ENCODE measurements around the gene AQP4.

AQP4 gene

DNA sequence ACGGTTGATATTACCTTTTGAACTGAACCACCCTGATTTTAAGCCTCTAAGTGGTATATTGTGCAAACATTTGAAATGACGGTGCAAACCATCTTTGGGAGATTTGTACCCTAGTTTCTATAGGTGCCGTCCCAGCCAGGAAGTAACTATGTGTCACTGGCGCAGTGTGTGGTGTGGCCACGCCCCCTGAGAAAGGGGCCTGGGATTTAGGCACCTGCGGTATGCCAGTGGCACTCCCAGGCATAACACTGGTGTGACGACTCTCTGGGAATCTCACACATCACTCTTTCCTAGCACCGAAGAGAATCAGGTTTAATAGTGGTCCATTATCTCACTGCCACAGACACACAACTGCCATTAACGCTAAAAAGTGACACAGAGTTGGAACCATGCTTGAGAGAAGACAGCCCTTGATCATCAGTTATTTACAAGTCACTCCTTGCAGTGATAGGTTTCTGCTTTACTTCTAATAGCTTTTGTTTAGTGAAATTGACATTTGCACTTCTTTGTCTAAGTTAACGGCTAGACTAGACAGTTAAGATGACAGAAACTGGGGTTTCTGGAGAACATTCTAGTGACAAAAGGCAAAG lies 11.1 kb downstream of the AQP4 start:
- no peak for TF ChIP-seq POLR2AphosphoS5 (IDR thresholded peaks at IDR 0.05; ENCODE audit: low read depth, low read length)
- TF ChIP-seq POLR2A (IDR thresholded peaks at IDR 0.05; ENCODE audit: low read depth, low read length) = no peak
- no peak for TF ChIP-seq TAF1 (IDR thresholded peaks at IDR 0.05; ENCODE audit: low read depth, low read length)
- no peak for TF ChIP-seq PAX5 (IDR thresholded peaks at IDR 0.05; ENCODE audit: insufficient read depth, low read length, severe bottlenecking)
- TF ChIP-seq SPI1 (IDR thresholded peaks at IDR 0.05; ENCODE audit: low read depth, low read length) = no peak
- no peak for TF ChIP-seq POU2F2 (IDR thresholded peaks at IDR 0.05; ENCODE audit: low read depth, low read length)
- FAIRE-seq (no peak), DNase-seq (ENCODE audit: insufficient read length, low spot score) (no peak)

DNA sequence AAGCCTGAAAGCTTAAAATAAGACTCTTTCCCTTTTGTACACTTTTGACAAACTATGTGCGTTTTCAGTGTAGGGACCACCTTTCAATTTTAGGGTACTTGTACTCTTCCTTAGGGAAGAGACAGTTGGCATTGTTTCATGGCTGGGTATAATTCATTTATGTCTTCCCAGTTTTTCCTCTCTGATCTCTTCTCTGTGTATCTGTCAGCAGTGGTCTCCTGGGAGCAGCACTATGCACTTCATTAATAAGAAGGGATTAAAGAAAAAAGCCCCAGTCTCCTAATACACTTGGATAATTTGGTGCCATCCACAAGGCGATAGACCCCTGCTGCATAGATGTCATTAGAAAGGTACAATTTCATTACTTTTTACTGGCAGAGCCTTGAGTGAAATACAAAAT lies 12.1 kb downstream of the AQP4 start:
- TF ChIP-seq TAF1 (IDR thresholded peaks at IDR 0.05; ENCODE audit: low read depth, low read length) (no peak), POLR2A (IDR thresholded peaks at IDR 0.05; ENCODE audit: low read depth, low read length) (no peak), POLR2AphosphoS5 (IDR thresholded peaks at IDR 0.05; ENCODE audit: low read depth, low read length) (no peak), SPI1 (IDR thresholded peaks at IDR 0.05; ENCODE audit: low read depth, low read length) (no peak), PAX5 (IDR thresholded peaks at IDR 0.05; ENCODE audit: insufficient read depth, low read length, severe bottlenecking) (no peak), POU2F2 (IDR thresholded peaks at IDR 0.05; ENCODE audit: low read depth, low read length) (no peak)
- FAIRE-seq = no peak

DNA sequence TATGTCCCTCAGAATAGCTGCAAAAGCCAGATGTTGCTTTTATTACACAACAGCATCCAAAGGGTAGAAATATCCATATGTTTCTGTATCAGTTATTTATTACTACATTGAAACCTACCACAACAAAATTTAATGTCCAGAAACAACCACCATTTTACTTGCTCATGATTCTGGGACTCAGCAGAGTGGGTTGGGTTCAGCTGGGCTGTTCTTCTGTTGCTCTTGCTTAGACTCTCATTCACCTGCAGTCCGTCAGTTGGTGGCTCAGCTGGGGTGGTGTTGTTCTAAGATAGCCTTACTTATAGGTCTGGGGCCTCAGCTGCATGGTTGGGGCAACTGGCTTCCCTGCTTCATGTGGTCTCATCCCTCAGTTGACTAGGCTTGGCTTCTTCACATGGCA lies 21.7 kb downstream of the AQP4 start:
- TF ChIP-seq POLR2AphosphoS5 (IDR thresholded peaks at IDR 0.05; ENCODE audit: low read depth, low read length) = no peak
- TF ChIP-seq SPI1 (IDR thresholded peaks at IDR 0.05; ENCODE audit: low read depth, low read length) = no peak
- no peak for TF ChIP-seq POLR2A (IDR thresholded peaks at IDR 0.05; ENCODE audit: low read depth, low read length)
- no peak for TF ChIP-seq POU2F2 (IDR thresholded peaks at IDR 0.05; ENCODE audit: low read depth, low read length)
- TF ChIP-seq TAF1 (IDR thresholded peaks at IDR 0.05; ENCODE audit: low read depth, low read length) = no peak
- TF ChIP-seq PAX5 (IDR thresholded peaks at IDR 0.05; ENCODE audit: insufficient read depth, low read length, severe bottlenecking) = no peak
- FAIRE-seq (no peak), DNase-seq (ENCODE audit: insufficient read length, low spot score) (no peak)

More for the DNA sequence above, 12.1 kb downstream of the AQP4 start:
- no peak for DNase-seq (ENCODE audit: insufficient read length, low spot score)

DNA sequence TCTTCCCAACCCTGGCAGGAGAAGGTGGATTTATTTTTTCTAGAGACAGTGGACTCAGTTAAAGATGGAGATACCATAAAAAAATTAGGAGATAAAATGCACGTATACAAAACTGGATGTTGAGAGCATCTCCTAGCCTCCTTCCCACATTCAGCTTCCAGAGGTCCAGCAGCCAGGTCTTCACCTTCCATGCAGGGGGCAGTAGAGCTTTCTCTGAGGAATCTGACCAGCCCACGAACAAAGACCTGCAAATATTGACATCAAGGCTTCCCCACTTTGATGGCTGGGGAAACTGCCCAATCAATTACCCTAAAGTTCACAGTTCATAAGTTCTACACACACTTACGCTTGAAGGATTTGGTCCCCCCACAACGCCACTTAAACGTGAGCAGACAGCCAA lies 24.5 kb downstream of the AQP4 start:
- DNase-seq (ENCODE audit: insufficient read length, low spot score) = no peak

DNA sequence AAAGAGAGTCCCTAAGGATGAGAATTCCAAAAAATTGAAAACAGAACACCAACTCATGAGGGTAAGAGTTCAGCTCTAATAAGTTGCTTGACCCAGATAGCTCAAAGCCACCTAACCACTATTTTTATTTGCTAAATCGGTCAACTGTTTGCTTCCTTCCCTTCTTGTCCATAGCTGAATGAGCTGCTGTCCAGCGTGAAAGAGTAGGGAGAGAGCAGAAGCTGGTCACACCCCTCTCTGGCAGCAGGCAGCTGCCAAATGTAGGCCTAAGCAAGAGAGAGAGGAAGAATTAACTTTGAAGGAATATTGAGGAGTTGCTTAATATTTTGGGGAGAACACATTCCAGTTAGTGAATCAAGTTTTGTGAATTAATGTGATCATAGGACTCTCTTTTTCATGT lies 25.9 kb downstream of the AQP4 start:
- no peak for DNase-seq (ENCODE audit: insufficient read length, low spot score)
- TF ChIP-seq POLR2AphosphoS5 (IDR thresholded peaks at IDR 0.05; ENCODE audit: low read depth, low read length) (no peak), POU2F2 (IDR thresholded peaks at IDR 0.05; ENCODE audit: low read depth, low read length) (no peak), TAF1 (IDR thresholded peaks at IDR 0.05; ENCODE audit: low read depth, low read length) (no peak), PAX5 (IDR thresholded peaks at IDR 0.05; ENCODE audit: insufficient read depth, low read length, severe bottlenecking) (no peak), SPI1 (IDR thresholded peaks at IDR 0.05; ENCODE audit: low read depth, low read length) (no peak), POLR2A (IDR thresholded peaks at IDR 0.05; ENCODE audit: low read depth, low read length) (no peak)
- no peak for FAIRE-seq

More for the DNA sequence above, 24.5 kb downstream of the AQP4 start:
- no peak for FAIRE-seq
- TF ChIP-seq SPI1 (IDR thresholded peaks at IDR 0.05; ENCODE audit: low read depth, low read length) (no peak), TAF1 (IDR thresholded peaks at IDR 0.05; ENCODE audit: low read depth, low read length) (no peak), PAX5 (IDR thresholded peaks at IDR 0.05; ENCODE audit: insufficient read depth, low read length, severe bottlenecking) (no peak), POLR2AphosphoS5 (IDR thresholded peaks at IDR 0.05; ENCODE audit: low read depth, low read length) (no peak), POLR2A (IDR thresholded peaks at IDR 0.05; ENCODE audit: low read depth, low read length) (no peak), POU2F2 (IDR thresholded peaks at IDR 0.05; ENCODE audit: low read depth, low read length) (no peak)

DNA sequence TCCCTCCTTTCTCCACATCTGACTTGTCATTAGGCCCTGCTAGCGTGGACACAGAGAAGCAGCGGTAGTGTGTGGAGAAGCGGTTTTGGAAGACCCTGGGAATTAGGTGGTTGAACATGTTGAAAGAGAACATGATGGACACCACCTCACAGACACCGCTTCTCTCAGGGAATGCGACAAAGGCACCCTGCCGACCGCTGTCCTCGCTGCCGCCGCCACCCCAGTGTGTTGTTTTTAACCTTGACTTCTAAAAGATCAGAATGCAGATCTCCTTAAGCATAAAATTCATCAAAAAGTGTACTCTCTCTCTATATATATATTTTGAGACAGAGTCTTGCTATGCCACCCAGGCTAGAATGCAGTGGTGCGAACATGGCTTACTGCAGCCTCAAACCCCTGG lies 33.2 kb downstream of the AQP4 start:
- DNase-seq (ENCODE audit: insufficient read length, low spot score) (no peak), FAIRE-seq (no peak)
- no peak for TF ChIP-seq TAF1 (IDR thresholded peaks at IDR 0.05; ENCODE audit: low read depth, low read length)
- no peak for TF ChIP-seq POLR2A (IDR thresholded peaks at IDR 0.05; ENCODE audit: low read depth, low read length)
- TF ChIP-seq SPI1 (IDR thresholded peaks at IDR 0.05; ENCODE audit: low read depth, low read length) = no peak
- TF ChIP-seq POU2F2 (IDR thresholded peaks at IDR 0.05; ENCODE audit: low read depth, low read length) = no peak
- TF ChIP-seq PAX5 (IDR thresholded peaks at IDR 0.05; ENCODE audit: insufficient read depth, low read length, severe bottlenecking) = no peak
- TF ChIP-seq POLR2AphosphoS5 (IDR thresholded peaks at IDR 0.05; ENCODE audit: low read depth, low read length) = no peak

DNA sequence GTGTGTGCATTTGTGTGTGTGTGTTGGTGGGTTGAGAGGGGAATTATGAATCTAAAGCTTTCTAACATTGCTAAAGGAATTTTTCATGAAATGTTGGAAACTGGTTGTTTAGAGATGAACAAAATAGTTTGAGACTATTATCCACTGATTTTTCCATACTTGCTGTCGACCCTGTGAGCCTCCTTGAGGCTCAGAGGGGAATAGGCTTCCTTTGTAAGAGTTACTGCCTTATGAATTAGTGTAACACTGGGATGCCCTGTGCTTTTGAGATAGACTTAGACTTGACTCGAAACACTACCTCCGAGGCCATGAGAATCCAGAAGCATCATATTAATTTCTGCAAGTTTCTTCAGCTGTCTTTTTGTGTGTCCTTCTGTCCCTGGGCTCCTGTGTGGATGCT lies 37.9 kb downstream of the AQP4 start:
- FAIRE-seq (no peak), DNase-seq (ENCODE audit: insufficient read length, low spot score) (no peak)
- no peak for TF ChIP-seq POLR2A (IDR thresholded peaks at IDR 0.05; ENCODE audit: low read depth, low read length)
- no peak for TF ChIP-seq POU2F2 (IDR thresholded peaks at IDR 0.05; ENCODE audit: low read depth, low read length)
- TF ChIP-seq SPI1 (IDR thresholded peaks at IDR 0.05; ENCODE audit: low read depth, low read length) = no peak
- no peak for TF ChIP-seq POLR2AphosphoS5 (IDR thresholded peaks at IDR 0.05; ENCODE audit: low read depth, low read length)
- TF ChIP-seq PAX5 (IDR thresholded peaks at IDR 0.05; ENCODE audit: insufficient read depth, low read length, severe bottlenecking) = no peak

DNA sequence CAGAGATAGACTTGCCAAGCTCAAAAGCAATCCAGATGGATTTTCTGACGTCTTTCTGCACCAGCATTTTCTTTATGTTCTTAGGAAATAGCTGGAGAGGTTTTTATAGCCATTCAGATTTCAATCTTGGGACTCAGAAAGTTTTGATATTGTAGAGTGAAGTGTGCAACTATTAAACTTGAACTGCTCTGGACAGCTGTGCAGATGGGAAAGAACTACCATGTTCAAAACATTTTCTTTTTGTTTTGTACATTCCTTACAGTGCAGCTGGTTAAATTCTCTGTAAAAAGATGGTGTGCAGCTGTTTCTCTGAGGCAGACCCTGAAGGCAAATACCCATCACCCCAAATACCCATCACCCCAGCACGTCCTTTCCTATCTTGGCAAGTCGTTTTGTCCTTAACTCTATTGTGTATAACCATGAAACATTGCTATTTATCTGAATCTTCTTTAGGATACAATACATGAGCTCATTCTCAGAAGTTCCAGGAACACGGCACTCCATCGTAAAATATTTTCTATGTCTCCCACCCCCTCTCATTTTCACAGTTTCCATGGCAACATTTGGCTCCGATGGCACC lies 38.8 kb downstream of the AQP4 start:
- DNase-seq (ENCODE audit: insufficient read length, low spot score) (no peak), FAIRE-seq (no peak)
- TF ChIP-seq TAF1 (IDR thresholded peaks at IDR 0.05; ENCODE audit: low read depth, low read length) (no peak), POLR2A (IDR thresholded peaks at IDR 0.05; ENCODE audit: low read depth, low read length) (no peak), PAX5 (IDR thresholded peaks at IDR 0.05; ENCODE audit: insufficient read depth, low read length, severe bottlenecking) (no peak), POU2F2 (IDR thresholded peaks at IDR 0.05; ENCODE audit: low read depth, low read length) (no peak)

DNA sequence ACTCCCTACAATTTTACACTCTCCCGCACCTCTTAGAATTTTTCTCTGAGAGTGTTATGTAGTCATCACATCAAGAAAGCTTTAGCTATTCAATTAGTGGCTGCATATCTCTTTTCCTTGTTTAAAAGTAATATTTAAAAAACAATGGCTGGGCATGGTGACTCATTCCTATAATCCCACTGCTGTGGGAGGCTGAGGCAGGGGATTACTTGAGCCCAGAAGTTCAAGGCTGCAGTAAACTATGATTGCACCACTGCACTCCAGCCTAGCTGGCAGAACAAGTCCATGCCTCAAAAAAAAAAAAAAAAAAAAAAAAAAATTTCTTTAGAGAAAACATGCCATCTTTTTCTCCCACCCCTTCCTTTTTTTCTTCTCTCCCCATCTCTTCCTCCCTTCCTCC lies 44.3 kb downstream of the AQP4 start:
- DNase-seq (ENCODE audit: insufficient read length, low spot score) (no peak), FAIRE-seq (no peak)
- no peak for TF ChIP-seq SPI1 (IDR thresholded peaks at IDR 0.05; ENCODE audit: low read depth, low read length)
- no peak for TF ChIP-seq POLR2AphosphoS5 (IDR thresholded peaks at IDR 0.05; ENCODE audit: low read depth, low read length)
- no peak for TF ChIP-seq TAF1 (IDR thresholded peaks at IDR 0.05; ENCODE audit: low read depth, low read length)
- TF ChIP-seq PAX5 (IDR thresholded peaks at IDR 0.05; ENCODE audit: insufficient read depth, low read length, severe bottlenecking) = no peak
- no peak for TF ChIP-seq POLR2A (IDR thresholded peaks at IDR 0.05; ENCODE audit: low read depth, low read length)
- no peak for TF ChIP-seq POU2F2 (IDR thresholded peaks at IDR 0.05; ENCODE audit: low read depth, low read length)

Measured in GM12891 (cell line).